ENCODE data around the gene NFASC.
A peak's percentile ranks its signal among the peaks of the same experiment; 100 is the strongest.

The NFASC gene

DNA sequence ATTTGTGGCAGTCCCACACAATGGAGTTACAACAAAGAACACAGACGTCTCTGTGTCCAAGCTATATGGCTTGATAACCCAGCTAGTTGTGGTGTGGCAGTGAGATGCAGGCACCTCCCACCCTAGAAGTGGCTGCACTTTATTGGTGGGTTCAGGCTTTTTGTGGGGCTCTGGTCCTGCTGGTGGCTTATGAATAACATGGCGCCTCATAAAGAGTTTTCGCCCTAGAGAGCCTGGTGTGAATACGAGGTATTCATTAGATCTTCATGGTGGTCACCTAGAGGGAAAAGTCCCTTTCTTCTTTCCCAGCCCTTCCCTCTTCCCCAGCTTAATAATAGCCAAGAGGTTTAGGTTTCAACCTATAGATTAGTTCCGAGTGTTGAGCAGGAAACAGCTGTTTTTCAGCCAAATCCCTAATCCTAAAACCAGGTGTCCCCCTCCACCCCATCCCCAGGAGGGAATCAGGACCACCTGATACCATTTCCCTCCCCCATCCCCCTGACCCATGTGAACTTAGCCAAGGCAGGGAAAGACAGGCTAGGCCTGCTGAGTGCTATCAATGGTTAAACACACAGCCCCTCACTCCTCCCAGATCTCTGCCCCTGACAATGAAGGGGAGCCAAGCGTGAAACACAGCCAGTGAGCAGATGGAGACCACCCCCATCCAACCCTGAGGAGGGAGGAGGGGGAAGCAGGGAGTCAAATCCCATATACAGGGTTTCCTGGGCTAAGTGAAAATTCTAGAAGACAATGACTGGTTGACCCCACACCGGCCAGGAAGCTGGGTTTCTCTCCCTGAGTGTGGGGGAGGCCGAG, 58.2 kb downstream of the NFASC start:
- POLR2A ChIA-PET: no interaction called here

DNA sequence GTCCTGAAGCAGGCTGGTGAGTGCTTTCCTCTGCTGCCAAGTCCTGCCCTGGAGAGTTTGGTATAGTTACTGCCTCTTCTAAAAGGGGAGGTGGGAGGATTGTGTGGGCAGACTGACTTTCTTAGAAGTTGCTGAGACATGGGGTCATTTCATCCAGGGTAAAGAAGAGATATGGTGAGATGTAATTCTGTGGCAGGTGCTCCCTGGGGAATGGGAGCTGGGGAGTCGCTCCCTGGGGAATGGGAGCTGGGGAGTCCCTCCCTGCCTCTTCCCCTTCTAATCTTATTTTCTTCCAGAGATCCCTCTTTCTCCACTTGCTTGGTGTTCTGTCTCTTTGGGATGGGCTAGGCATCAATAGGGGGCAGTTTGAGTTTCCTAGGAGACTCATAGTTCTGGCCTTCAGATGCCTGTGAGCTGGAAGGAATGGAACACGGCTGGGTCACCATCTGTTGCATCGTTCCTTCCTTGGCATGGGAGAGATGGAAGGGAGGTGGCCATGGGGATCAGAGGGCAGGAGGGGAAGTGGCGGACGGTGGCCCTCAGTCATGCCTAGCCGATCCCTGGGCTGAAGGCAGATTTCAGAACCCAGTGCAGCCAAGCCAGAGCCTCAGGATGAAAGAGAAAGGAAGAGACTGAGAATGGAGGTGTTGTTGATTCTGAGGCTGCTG, 59.0 kb downstream of the NFASC start:
- Histone ChIP-seq H3K27ac (ENCODE audit: extremely low read depth, low read depth, low read length) (no peak overlapping the region), H3K4me1 (ENCODE audit: control insufficient read depth, insufficient read depth, low read length) (no peaks in the 10 kb centered on the region), H3K9me3 (ENCODE audit: control insufficient read depth, insufficient read depth, low read depth, low read length) (no peaks in the 10 kb centered on the region), H3K36me3 (ENCODE audit: control insufficient read depth in 2 of 2, insufficient read depth in 1 of 2, low read length in 2 of 2) (no peaks in the 10 kb centered on the region), H3K4me3 (ENCODE audit: low read depth, low read length) (no peak overlapping the region)
- CTCF ChIA-PET: interaction anchor here (0.7 to 9.1 kb wide), 3 partner anchors 13 to 267 kb away, joined by 3 to 60 read pairs (median 4); no protein-coding TSS in a partner anchor
- peak; percentile 47 for TF ChIP-seq SCRT2 (tag by site-specific recombination; IDR thresholded peaks at IDR 0.05)
- TF ChIP-seq ZNF416 (tag by site-specific recombination; IDR thresholded peaks at IDR 0.05): no peak
- peak; percentile 65 for TF ChIP-seq EGR2 (tag by site-specific recombination; IDR thresholded peaks at IDR 0.05; ENCODE audit: low read depth)
- TF ChIP-seq ZFHX2 (tag by site-specific recombination; conservative IDR thresholded peaks at IDR 0.05): peak; percentile 59
- no peak for TF ChIP-seq ZNF518A (tag by site-specific recombination; conservative IDR thresholded peaks at IDR 0.05; ENCODE audit: low read depth)
- POLR2A ChIA-PET: no interaction called here

More for the DNA sequence above, 58.2 kb downstream of the NFASC start:
- Histone ChIP-seq H3K4me1 (ENCODE audit: control insufficient read depth, insufficient read depth, low read length) (peaks cover 3% of the 10 kb centered on the region; the same call in 1 of the 2 replicates), H3K27ac (ENCODE audit: extremely low read depth, low read depth, low read length) (no peak overlapping the region), H3K9me3 (ENCODE audit: control insufficient read depth, insufficient read depth, low read depth, low read length) (no peaks in the 10 kb centered on the region), H3K36me3 (ENCODE audit: control insufficient read depth in 2 of 2, insufficient read depth in 1 of 2, low read length in 2 of 2) (no peaks in the 10 kb centered on the region), H3K4me3 (ENCODE audit: low read depth, low read length) (no peak overlapping the region)
- TF ChIP-seq MYNN (tag by site-specific recombination; IDR thresholded peaks at IDR 0.05; ENCODE audit: borderline replicate concordance) (no peak), ZNF658 (tag by site-specific recombination; IDR thresholded peaks at IDR 0.05) (no peak), ZNF624 (tag by site-specific recombination; IDR thresholded peaks at IDR 0.05) (no peak), HOXD13 (CRISPR knock-in tag; IDR thresholded peaks at IDR 0.05; ENCODE audit: borderline replicate concordance) (no peak), ZNF501 (tag by site-specific recombination; IDR thresholded peaks at IDR 0.05) (no peak), ZSCAN18 (tag by site-specific recombination; IDR thresholded peaks at IDR 0.05) (no peak), KLF10 (tag by site-specific recombination; IDR thresholded peaks at IDR 0.05) (no peak), ZSCAN23 (tag by site-specific recombination; IDR thresholded peaks at IDR 0.05) (no peak), ZNF561 (tag by site-specific recombination; IDR thresholded peaks at IDR 0.05; ENCODE audit: borderline replicate concordance) (no peak), ZNF23 (tag by site-specific recombination; IDR thresholded peaks at IDR 0.05; ENCODE audit: borderline replicate concordance) (no peak), SP2 (tag by site-specific recombination; IDR thresholded peaks at IDR 0.05) (no peak), IKZF3 (tag by site-specific recombination; IDR thresholded peaks at IDR 0.05) (no peak), ZNF768 (tag by site-specific recombination; IDR thresholded peaks at IDR 0.05) (no peak)
- TF ChIP-seq, protein P1, sequence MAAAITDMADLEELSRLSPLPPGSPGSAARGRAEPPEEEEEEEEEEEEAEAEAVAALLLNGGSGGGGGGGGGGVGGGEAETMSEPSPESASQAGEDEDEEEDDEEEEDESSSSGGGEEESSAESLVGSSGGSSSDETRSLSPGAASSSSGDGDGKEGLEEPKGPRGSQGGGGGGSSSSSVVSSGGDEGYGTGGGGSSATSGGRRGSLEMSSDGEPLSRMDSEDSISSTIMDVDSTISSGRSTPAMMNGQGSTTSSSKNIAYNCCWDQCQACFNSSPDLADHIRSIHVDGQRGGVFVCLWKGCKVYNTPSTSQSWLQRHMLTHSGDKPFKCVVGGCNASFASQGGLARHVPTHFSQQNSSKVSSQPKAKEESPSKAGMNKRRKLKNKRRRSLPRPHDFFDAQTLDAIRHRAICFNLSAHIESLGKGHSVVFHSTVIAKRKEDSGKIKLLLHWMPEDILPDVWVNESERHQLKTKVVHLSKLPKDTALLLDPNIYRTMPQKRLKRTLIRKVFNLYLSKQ (tag by site-specific recombination; IDR thresholded peaks at IDR 0.05; ENCODE audit: borderline replicate concordance): no peak
- CTCF ChIA-PET: interaction anchor here (0.6 to 9.1 kb wide), 6 partner anchors 13 to 363 kb away, joined by 3 to 60 read pairs (median 5); no protein-coding TSS in a partner anchor
